ENCODE data around the gene JMJD4.

GRCh38 chr1:227744668-227745067, 9.6 kb upstream of the JMJD4 start:
- TF ChIP-seq CTCF (IDR thresholded peaks at IDR 0.05) (no peak), POLR2A (IDR thresholded peaks at IDR 0.05) (no peak)

All from heart left ventricle (tissue), 13 donors.